K562 (cell line): ENCODE data around the gene ARID3C. TPM values are rescaled to one million over a fixed set of nuclear protein-coding genes. Genes with fewer than 3 reads are reported as not detected.

ENCODE experiments used
- ETV6 ChIP-seq, 3 experiments: fragments of 150-350 bp in 1 of 3; sonication (generic) in 1 of 3; formaldehyde crosslinking in 1 of 3; IDR thresholded peaks; 2 replicates each; pipeline versions ENCODE4 v1.6.1 to v1.8.0; 2014 to 2022; ENCODE audit warnings: borderline replicate concordance in 2 of 3, low read depth in 2 of 3, antibody characterized with exemption in 1 of 3, low read length in 1 of 3, mild to moderate bottlenecking in 1 of 3, missing genetic modification reagents in 1 of 3
- HMGN3 ChIP-seq: IDR thresholded peaks from 2 replicates; pipeline ENCODE4 v1.6.1; 2011; ENCODE audit warnings: borderline replicate concordance, low read depth, mild to moderate bottlenecking, mixed read lengths, low read length; ENCODE audit not compliant: insufficient read length; ENCODE audit errors: extremely low read depth
- RB1 ChIP-seq: fragments of 450-650 bp; IDR thresholded peaks from 2 replicates; pipeline ENCODE4 v1.6.1; 2017; ENCODE audit warnings: low read depth, mild to moderate bottlenecking
- SMARCA5 ChIP-seq: fragments of 450-650 bp; IDR thresholded peaks from 2 replicates; pipeline ENCODE4 v1.6.1; 2016
- ZBTB49 ChIP-seq: sonication (generic); formaldehyde crosslinking; IDR thresholded peaks from 2 replicates; pipeline ENCODE4 v1.8.0; 2022; ENCODE audit warnings: missing genetic modification reagents, mild to moderate bottlenecking, borderline replicate concordance
- ZNF318 ChIP-seq, 2 experiments: fragments of 450-650 bp; IDR thresholded peaks; 2 replicates each; pipeline ENCODE4 v1.6.1; 2016; ENCODE audit warnings: mild to moderate bottlenecking in 2 of 2, borderline replicate concordance in 1 of 2, low read depth in 1 of 2, moderate library complexity in 1 of 2
- ZSCAN29 ChIP-seq: fragments of 450-650 bp; IDR thresholded peaks from 2 replicates; pipeline ENCODE4 v1.6.1; 2017
- polyA plus RNA-seq, 8 experiments: library from polyadenylated mRNA; depleted of rRNA in 4 of 8; stranded (reverse) in 5 of 8; unstranded in 3 of 8; fragments of >200 nt; fragmentation: Nextera tagmentation in 2 of 8; fragmentation: Illumina TruSeq in 1 of 8; extraction: Ambion mirVana in 2 of 8; extraction: Trizol in 1 of 8; gene quantifications; 2 replicates each; pipeline versions ENCODE4 v1.2.1 to v1.2.3, GENCODE V29; 2011 to 2014; ENCODE audit warnings: inconsistent platforms in 1 of 8, missing spikeins in 1 of 8
- total RNA-seq, 7 experiments: library from RNA; depleted of rRNA in 6 of 7; stranded (reverse); fragments of >200 nt in 6 of 7; fragmentation: Illumina TruSeq in 2 of 7; extraction: Trizol in 2 of 7; gene quantifications; 2 replicates each; pipeline versions ENCODE4 v1.2.1 to v1.2.3, GENCODE V29; 2011 to 2021; ENCODE audit warnings: low replicate concordance in 1 of 7

ARID3C gene
- total and polyA plus RNA-seq, 9 of the 15 experiments (the other 6 are each of a cell fraction or from before 2014, with no cell fraction given): not detected

GRCh38 chr9:34651876-34652601, 23.2 kb upstream of the ARID3C start, which contains the start of gene IL11RA (continued):
- TF ChIP-seq ZBTB49 (CRISPR knock-in tag) (no peak), SMARCA5 (0 out of 2 replicates have a peak, but pooled peaks have one; percentile 76), RB1 (peak; percentile 48; the same call in 1 of the 2 replicates), ZSCAN29 (peak; percentile 65; the same call in 1 of the 2 replicates), ETV6 (IDR thresholded peaks at IDR 0.05; ENCODE audit: borderline replicate concordance in 1 of 2, low read depth in 2 of 2, low read length in 1 of 2) (no peak), ETV6 (CRISPR knock-in tag; IDR thresholded peaks at IDR 0.05; ENCODE audit: borderline replicate concordance) (no peak), ZNF318 (IDR thresholded peaks at IDR 0.05; ENCODE audit: borderline replicate concordance in 1 of 2, low read depth in 1 of 2) (no peak; a peak in 1 of 4 replicates), HMGN3 (peak; percentile 83)
